Mucosa of gallbladder (tissue), 1 donor: Measurements from ENCODE around the gene LAGE3. TPM values are rescaled to one million over a fixed set of nuclear protein-coding genes. Genes with fewer than 3 reads are reported as not detected.
A peak's percentile ranks its signal among the peaks of the same experiment; 100 is the strongest.

ENCODE experiments used
- DNase-seq: peaks from one replicate; pipeline ENCODE4 v3.0.0-alpha.2; 2020; ENCODE audit warnings: low spot score
- total RNA-seq: library from RNA; stranded (reverse); gene quantifications from one replicate; pipeline ENCODE4 v1.2.1, GENCODE V29; 2021
- donor health status: DM: no; HTN: no; CAD: no.

The LAGE3 gene
- total RNA-seq, 1 donor from 2014 or later, result 26.3 TPM

GRCh38 chrX:154458116-154458953 is 20.7 kb downstream of the LAGE3 start, which contains the start of gene PLXNA3:
Gene PLXNA3 (plus strand): TSS chrX:154458281. CDS start chrX:154460184, 1,903 bp downstream.
- no peak for DNase-seq

- DNase-seq, result no peak
Observed at GRCh38 chrX:154457491-154458115, 21.5 kb downstream of the LAGE3 start.

GRCh38 chrX:154452823-154453222 is 26.3 kb downstream of the LAGE3 start:
- no peak for DNase-seq

- no peak for DNase-seq
Observed at GRCh38 chrX:154450312-154450711, 28.8 kb downstream of the LAGE3 start.

GRCh38 chrX:154449618-154450017 is 29.5 kb downstream of the LAGE3 start:
- DNase-seq, result no peak

- no peak for DNase-seq
Observed at GRCh38 chrX:154448484-154448883, 30.6 kb downstream of the LAGE3 start.

GRCh38 chrX:154446430-154446829 is 32.7 kb downstream of the LAGE3 start:
- DNase-seq, result no peak

GRCh38 chrX:154445776-154446175 is 33.3 kb downstream of the LAGE3 start:
- DNase-seq, result no peak

GRCh38 chrX:154444755-154445246 is 34.3 kb downstream of the LAGE3 start:
- no peak for DNase-seq

GRCh38 chrX:154443992-154444754 is 34.9 kb downstream of the LAGE3 start, which contains the start of gene FAM50A:
Gene FAM50A (plus strand): TSS chrX:154444141. CDS start chrX:154444236, 95 bp downstream.
- DNase-seq, result peak; percentile 75

GRCh38 chrX:154443479-154443910 is 35.6 kb downstream of the LAGE3 start:
- DNase-seq, result no peak

- peak; percentile 43 for DNase-seq
Observed at GRCh38 chrX:154441984-154442707, 36.9 kb downstream of the LAGE3 start.

- no peak for DNase-seq
Observed at GRCh38 chrX:154441564-154441963, 37.5 kb downstream of the LAGE3 start.

GRCh38 chrX:154440623-154441357 is 38.3 kb downstream of the LAGE3 start:
- DNase-seq, result no peak

GRCh38 chrX:154439841-154440240 is 39.2 kb downstream of the LAGE3 start:
- DNase-seq, result no peak

GRCh38 chrX:154437971-154438893 is 40.8 kb downstream of the LAGE3 start:
- DNase-seq, result no peak

- DNase-seq, result no peak
Observed at GRCh38 chrX:154436983-154437752, 41.9 kb downstream of the LAGE3 start, which contains the start of gene GDI1. Gene GDI1 (plus strand): TSS chrX:154437154. CDS start chrX:154437255, 101 bp downstream.

- DNase-seq, result no peak
Observed at GRCh38 chrX:154436374-154436982, 42.6 kb downstream of the LAGE3 start.
